GM18498 (cell line): Measurements from ENCODE around the gene RNF135.
"Not testable (repeated sequence)": the region's sequence is repeated elsewhere in the genome, so short reads cannot be mapped to it uniquely, and the experiment has no call there.

Experiments
- ATAC-seq: cut with Tn5 transposase; IDR thresholded peaks from one replicate; pipeline ENCODE4 v1.9.1; 2021; ENCODE audit warnings: mild to moderate bottlenecking, moderate library complexity; ENCODE audit not compliant: unreplicated experiment

RNF135 gene

GRCh38 chr17:30954046-30954830 lies 16.6 kb upstream of the RNF135 start:
- no peak for ATAC-seq

- ATAC-seq, result no peak
Measured at GRCh38 chr17:30956764-30957374, 14.0 kb upstream of the RNF135 start.

- ATAC-seq, result no peak
Measured at GRCh38 chr17:30957741-30958140, 13.1 kb upstream of the RNF135 start.

GRCh38 chr17:30958187-30958586 lies 12.7 kb upstream of the RNF135 start:
- no peak for ATAC-seq

- peak; percentile 61 for ATAC-seq
Measured at GRCh38 chr17:30961209-30962188, 9.3 kb upstream of the RNF135 start.

- ATAC-seq, result not testable (repeated sequence)
Measured at GRCh38 chr17:30964312-30964711, 6.5 kb upstream of the RNF135 start.

- no peak for ATAC-seq
Measured at GRCh38 chr17:30964876-30965275, 6.0 kb upstream of the RNF135 start.

- ATAC-seq, result no peak
Measured at GRCh38 chr17:30965686-30966085, 5.2 kb upstream of the RNF135 start.

GRCh38 chr17:30967911-30968310 lies 2.9 kb upstream of the RNF135 start:
- ATAC-seq, result not testable (repeated sequence)

- peak; percentile 30 for ATAC-seq
Measured at GRCh38 chr17:30969989-30970830, 629 bp upstream of the RNF135 start.

- ATAC-seq, result no peak
Measured at GRCh38 chr17:30975042-30975820, 4.4 kb downstream of the RNF135 start.

GRCh38 chr17:30979919-30980318 lies 9.1 kb downstream of the RNF135 start:
- not testable (repeated sequence) for ATAC-seq

GRCh38 chr17:30981531-30982519 lies 11.0 kb downstream of the RNF135 start:
- no peak for ATAC-seq

- ATAC-seq, result no peak
Measured at GRCh38 chr17:30982855-30983254, 12.0 kb downstream of the RNF135 start.

GRCh38 chr17:30990458-30990857 lies 19.6 kb downstream of the RNF135 start:
- ATAC-seq, result no peak

- ATAC-seq, result no peak
Measured at GRCh38 chr17:30992551-30992950, 21.7 kb downstream of the RNF135 start.

- ATAC-seq, result no peak
Measured at GRCh38 chr17:30995347-30995746, 24.5 kb downstream of the RNF135 start.

GRCh38 chr17:30996486-30996885 lies 25.6 kb downstream of the RNF135 start:
- ATAC-seq, result no peak
